Endometrium (tissue), 2 donors: Measurements from ENCODE around the gene APOBEC3G.
"Not testable (repeated sequence)": the region's sequence is repeated elsewhere in the genome, so short reads cannot be mapped to it uniquely, and the experiment has no call there.

Experiments used
- FAIRE-seq: peaks from 2 replicates; lab custom pipeline; 2012; peaks lifted over from hg19 to GRCh38; lab: Jason Lieb, UNC
- donor health status: control.
- donor health status: control.

APOBEC3G gene

GRCh38 chr22:39077026-39077840 lies at the start of gene APOBEC3G:
TSS of gene APOBEC3G (plus strand) at chr22:39077275. CDS start at chr22:39077362, 87 bp downstream.
- peak; percentile 95 for FAIRE-seq

- no peak for FAIRE-seq
Measured at GRCh38 chr22:39027717-39028116, 49.4 kb upstream of the APOBEC3G start.

GRCh38 chr22:39028281-39028680 lies 48.8 kb upstream of the APOBEC3G start:
- no peak for FAIRE-seq

- no peak for FAIRE-seq
Measured at GRCh38 chr22:39029227-39029626, 47.8 kb upstream of the APOBEC3G start.

- FAIRE-seq, result no peak
Measured at GRCh38 chr22:39030705-39031104, 46.4 kb upstream of the APOBEC3G start.

GRCh38 chr22:39031434-39032295 lies 45.4 kb upstream of the APOBEC3G start:
- FAIRE-seq, result not testable (repeated sequence)

- not testable (repeated sequence) for FAIRE-seq
Measured at GRCh38 chr22:39037071-39037470, 40.0 kb upstream of the APOBEC3G start.

- no peak for FAIRE-seq
Measured at GRCh38 chr22:39039306-39040126, 37.6 kb upstream of the APOBEC3G start.

GRCh38 chr22:39040155-39040537 lies 36.9 kb upstream of the APOBEC3G start:
- FAIRE-seq, result not testable (repeated sequence)

GRCh38 chr22:39040538-39041296 lies 36.4 kb upstream of the APOBEC3G start, which contains the start of gene APOBEC3F:
TSS of gene APOBEC3F (plus strand) at chr22:39040864. CDS start at chr22:39040961, 97 bp downstream.
- peak; percentile 97 for FAIRE-seq

GRCh38 chr22:39041908-39042307 lies 35.2 kb upstream of the APOBEC3G start:
- FAIRE-seq, result no peak

GRCh38 chr22:39043063-39043462 lies 34.0 kb upstream of the APOBEC3G start:
- FAIRE-seq, result not testable (repeated sequence)

- not testable (repeated sequence) for FAIRE-seq
Measured at GRCh38 chr22:39045136-39045535, 31.9 kb upstream of the APOBEC3G start.

- not testable (repeated sequence) for FAIRE-seq
Measured at GRCh38 chr22:39049486-39049885, 27.6 kb upstream of the APOBEC3G start.

- not testable (repeated sequence) for FAIRE-seq
Measured at GRCh38 chr22:39051844-39052495, 25.1 kb upstream of the APOBEC3G start.

GRCh38 chr22:39055658-39056057 lies 21.4 kb upstream of the APOBEC3G start:
- FAIRE-seq, result no peak

GRCh38 chr22:39061290-39061689 lies 15.8 kb upstream of the APOBEC3G start:
- FAIRE-seq, result not testable (repeated sequence)

GRCh38 chr22:39061951-39062350 lies 15.1 kb upstream of the APOBEC3G start:
- FAIRE-seq, result not testable (repeated sequence)

GRCh38 chr22:39063904-39064303 lies 13.2 kb upstream of the APOBEC3G start:
- FAIRE-seq, result not testable (repeated sequence)

GRCh38 chr22:39066442-39067276 lies 10.4 kb upstream of the APOBEC3G start:
- not testable (repeated sequence) for FAIRE-seq
